ENCODE data around the gene KAT14. TPM values are rescaled to one million over a fixed set of nuclear protein-coding genes. Genes with fewer than 3 reads are reported as not detected.
"Not testable (repeated sequence)": the region's sequence is repeated elsewhere in the genome, so short reads cannot be mapped to it uniquely, and the experiment has no call there.

KAT14 gene
- total RNA-seq, 4 donors from 2014 or later: 17.1 to 19.9 (median 18.8) TPM

- H3K36me3 ChIP-seq: no peaks in the 10 kb centered on the region
- H3K27me3 ChIP-seq: no peaks in the 10 kb centered on the region
- no peak overlapping the region for H3K4me3 ChIP-seq
- H3K4me1 ChIP-seq: no peaks in the 10 kb centered on the region
- H3K9me3 ChIP-seq: no peaks in the 10 kb centered on the region
- WGBS, 2 donors (ENCODE audit: low coverage in 1 of 2): 18 to 42% methylated on average over 3 to 5 of the region's 7 CpGs
- ATAC-seq: no peak
- TF ChIP-seq POLR2AphosphoS5 (IDR thresholded peaks at IDR 0.05) (no peak), EP300 (IDR thresholded peaks at IDR 0.05) (no peak), POLR2A (IDR thresholded peaks at IDR 0.05) (no peak), CTCF (IDR thresholded peaks at IDR 0.05) (no peak)
- H3K27ac ChIP-seq: no peak overlapping the region
Observed at GRCh38 chr20:18101125-18101810, 36.4 kb upstream of the KAT14 start.

- 47 to 70% methylated on average over 1 of the region's 1 CpG for WGBS, 2 donors (ENCODE audit: low coverage in 1 of 2)
- H3K36me3 ChIP-seq: no peaks in the 10 kb centered on the region
- no peaks in the 10 kb centered on the region for H3K4me1 ChIP-seq
- H3K27me3 ChIP-seq: no peaks in the 10 kb centered on the region
- H3K27ac ChIP-seq: no peak overlapping the region
- no peak for ATAC-seq
- no peak for TF ChIP-seq POLR2AphosphoS5 (IDR thresholded peaks at IDR 0.05)
- TF ChIP-seq CTCF (IDR thresholded peaks at IDR 0.05): no peak
- TF ChIP-seq EP300 (IDR thresholded peaks at IDR 0.05): no peak
- TF ChIP-seq POLR2A (IDR thresholded peaks at IDR 0.05): no peak
- H3K4me3 ChIP-seq: no peak overlapping the region
- no peaks in the 10 kb centered on the region for H3K9me3 ChIP-seq
Observed at GRCh38 chr20:18103497-18103896, 34.2 kb upstream of the KAT14 start.

GRCh38 chr20:18108326-18108725, 29.3 kb upstream of the KAT14 start:
- WGBS, 2 donors (ENCODE audit: low coverage in 1 of 2): 86 to 92% methylated on average over 2 of the region's 2 CpGs
- no peaks in the 10 kb centered on the region for H3K36me3 ChIP-seq
- no peak overlapping the region for H3K4me3 ChIP-seq
- TF ChIP-seq POLR2AphosphoS5 (IDR thresholded peaks at IDR 0.05) (no peak), POLR2A (IDR thresholded peaks at IDR 0.05) (no peak), CTCF (IDR thresholded peaks at IDR 0.05) (no peak), EP300 (IDR thresholded peaks at IDR 0.05) (no peak)
- H3K9me3 ChIP-seq: no peaks in the 10 kb centered on the region
- H3K27me3 ChIP-seq: no peaks in the 10 kb centered on the region
- no peak overlapping the region for H3K27ac ChIP-seq
- H3K4me1 ChIP-seq: no peaks in the 10 kb centered on the region
- no peak for ATAC-seq

GRCh38 chr20:18128574-18128973, 9.1 kb upstream of the KAT14 start:
- H3K9me3 ChIP-seq, H3K27me3 ChIP-seq, H3K4me3 ChIP-seq, ATAC-seq, H3K27ac ChIP-seq, H3K36me3 ChIP-seq, H3K4me1 ChIP-seq: not testable (repeated sequence)
- 55 to 64% methylated on average over 1 of the region's 1 CpG for WGBS, 2 donors (ENCODE audit: low coverage in 1 of 2)

GRCh38 chr20:18132663-18133062, 5.0 kb upstream of the KAT14 start:
- no peaks in the 10 kb centered on the region for H3K27me3 ChIP-seq
- no peak for TF ChIP-seq CTCF (IDR thresholded peaks at IDR 0.05)
- TF ChIP-seq EP300 (IDR thresholded peaks at IDR 0.05): no peak
- TF ChIP-seq POLR2A (IDR thresholded peaks at IDR 0.05): no peak
- no peak for TF ChIP-seq POLR2AphosphoS5 (IDR thresholded peaks at IDR 0.05)
- WGBS, 2 donors (ENCODE audit: low coverage in 1 of 2): 80 to 82% methylated on average over 1 of the region's 1 CpG
- H3K4me3 ChIP-seq: no peak overlapping the region
- ATAC-seq: no peak
- peaks cover 0 to 6% (median 0%) of the 10 kb centered on the region in 3 donors for H3K4me1 ChIP-seq
- H3K36me3 ChIP-seq: no peaks in the 10 kb centered on the region
- H3K9me3 ChIP-seq: no peaks in the 10 kb centered on the region
- no peak overlapping the region for H3K27ac ChIP-seq

Measured in gastroesophageal sphincter (tissue), 4 donors.